Amygdala (tissue), 56 donors: ENCODE measurements around the gene LRMDA.
"Not testable (repeated sequence)": the region's sequence is repeated elsewhere in the genome, so short reads cannot be mapped to it uniquely, and the experiment has no call there.

ENCODE experiments used
- DNase-seq, 56 donors: peaks; one replicate each; lab custom pipeline; 2025; lab: John Stamatoyannopoulos, UW

The LRMDA gene

GRCh38 chr10:75753621-75754020, 322.2 kb downstream of the LRMDA start:
- DNase-seq, result no peak

DNA sequence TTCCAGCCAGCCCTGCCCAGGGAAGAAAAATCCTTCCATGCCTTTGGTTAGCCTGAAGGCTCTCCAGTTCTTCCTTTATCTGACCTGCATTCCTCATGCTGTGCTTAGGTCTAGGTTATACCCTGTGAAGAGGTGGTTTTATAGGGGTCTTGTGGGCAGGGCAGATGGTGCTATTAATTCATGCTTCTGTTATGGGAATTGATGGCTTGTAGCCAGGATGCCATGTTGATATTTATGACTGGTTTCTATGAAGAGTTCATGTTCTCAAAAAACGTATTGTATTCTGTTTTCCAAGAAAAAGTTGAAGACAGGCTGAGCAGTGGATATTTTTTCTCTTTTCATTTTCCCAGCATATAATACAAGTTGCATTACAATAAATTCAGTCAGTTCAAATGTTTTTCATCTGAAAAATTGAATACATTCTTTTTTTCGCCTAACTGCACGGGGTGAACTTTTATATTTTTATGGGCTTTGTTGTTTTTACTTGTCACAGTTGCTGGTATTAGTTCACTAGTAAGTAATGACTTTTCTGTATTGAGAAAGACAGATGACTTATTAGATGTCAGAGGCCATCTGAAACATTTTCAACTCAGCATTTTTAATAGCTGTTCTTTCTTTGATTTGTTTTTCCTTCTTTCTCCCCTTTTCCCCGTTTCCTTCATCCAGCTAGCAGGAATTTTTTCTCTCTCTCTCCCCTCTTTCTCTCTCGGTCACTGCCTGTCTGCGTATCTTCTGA, 322.8 kb downstream of the LRMDA start:
- no peak for DNase-seq

DNA sequence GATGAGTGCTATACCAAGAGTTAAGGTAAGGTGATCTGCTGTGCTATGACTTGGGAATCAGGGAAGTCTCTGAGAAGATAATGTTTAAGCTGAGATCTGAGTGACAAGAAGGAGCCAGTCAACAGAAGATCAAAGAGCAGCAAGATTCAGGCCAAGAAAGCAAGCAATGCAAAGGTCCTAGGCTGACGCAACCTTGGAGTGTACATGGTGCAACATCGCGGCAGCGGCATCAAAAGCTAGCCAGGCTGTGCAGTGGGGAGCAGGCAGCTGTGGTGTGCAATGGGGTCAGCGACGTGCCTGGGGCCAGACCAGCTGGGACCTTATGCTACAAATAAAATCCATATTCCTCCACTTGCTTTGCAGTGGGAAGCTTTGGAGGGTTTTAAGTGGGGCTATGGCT, 324.1 kb downstream of the LRMDA start:
- DNase-seq, result no peak

GRCh38 chr10:75761289-75761688, 329.9 kb downstream of the LRMDA start:
- DNase-seq, result no peak

DNA sequence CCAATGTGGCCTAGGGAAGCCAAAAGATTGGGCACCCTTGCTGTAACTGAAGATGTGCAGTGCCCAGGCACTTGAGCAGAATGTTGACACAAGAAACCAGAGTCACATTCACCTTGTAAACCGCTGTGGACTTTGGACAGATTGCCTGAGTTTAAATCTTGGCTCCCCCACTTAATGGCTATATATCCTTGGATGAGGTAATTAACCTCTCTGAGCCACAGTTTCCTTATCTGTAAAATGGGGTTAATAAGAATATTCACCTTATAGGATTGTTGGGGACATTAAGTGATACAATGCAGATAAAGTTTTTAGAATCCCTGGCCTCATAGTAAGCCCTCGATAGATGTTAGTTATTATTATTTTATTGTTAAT, 331.0 kb downstream of the LRMDA start:
- DNase-seq, result no peak

DNA sequence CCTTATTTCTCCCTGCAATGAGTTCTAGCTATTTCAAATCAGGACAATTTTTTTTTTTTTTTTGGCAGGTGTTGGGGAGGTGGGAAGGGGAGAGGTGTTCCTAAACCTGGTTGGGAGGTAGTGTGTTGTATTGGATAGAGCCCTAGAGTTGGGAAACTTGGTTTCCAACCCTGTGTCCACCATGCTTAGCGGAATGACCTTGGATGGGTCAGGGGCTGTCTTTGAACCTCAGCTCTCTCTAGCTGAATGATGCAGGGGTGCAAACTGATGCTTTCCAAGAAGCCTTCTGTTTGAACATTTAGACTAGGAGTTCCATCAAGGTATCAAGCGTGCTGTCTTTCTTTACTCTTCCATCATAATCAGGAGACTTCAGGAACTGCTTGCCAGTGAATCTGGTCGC, 332.2 kb downstream of the LRMDA start:
- no peak for DNase-seq

DNA sequence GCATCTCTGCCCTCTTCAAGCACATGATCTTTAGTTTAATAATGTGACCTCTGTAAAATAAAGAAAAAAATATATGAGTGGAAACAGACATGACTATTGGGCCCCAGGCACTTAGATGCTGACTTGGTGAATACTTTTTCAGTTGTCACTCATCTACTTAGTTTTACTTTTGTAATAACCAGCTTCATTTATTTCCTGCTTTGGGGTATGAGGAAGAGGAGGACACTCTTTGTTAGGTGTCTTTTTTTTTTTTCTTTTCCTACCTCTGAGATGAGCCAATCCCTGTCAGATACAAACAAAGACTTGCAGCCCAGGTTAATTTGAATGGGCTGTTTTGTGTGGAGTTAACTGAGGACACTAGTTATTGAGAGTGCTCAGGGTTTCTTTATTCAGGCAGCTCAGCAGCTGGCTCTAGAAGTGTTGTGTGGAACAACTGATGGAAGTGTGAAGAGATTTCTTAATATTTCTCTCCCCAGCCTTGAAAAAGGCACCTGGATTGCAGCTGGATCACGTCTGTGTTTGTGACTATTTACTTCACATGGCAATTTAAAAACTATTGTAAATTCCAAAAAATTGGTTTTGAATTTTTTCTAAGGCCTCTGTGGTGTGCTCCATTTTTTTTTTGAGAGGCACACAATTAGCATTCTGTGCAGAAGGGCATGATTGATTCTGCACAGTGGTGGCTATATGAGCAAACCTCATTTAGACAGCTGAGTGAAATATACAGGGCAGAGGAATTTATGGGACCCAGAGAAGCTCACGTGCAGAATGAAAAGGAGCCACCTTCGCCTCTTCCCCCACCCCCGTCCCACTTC, 333.8 kb downstream of the LRMDA start:
- no peak for DNase-seq

GRCh38 chr10:75765789-75766096, 334.3 kb downstream of the LRMDA start:
- no peak for DNase-seq

GRCh38 chr10:75766106-75766505, 334.7 kb downstream of the LRMDA start:
- DNase-seq, result no peak

- DNase-seq, result not testable (repeated sequence)
Measured at GRCh38 chr10:75766752-75767151, 335.3 kb downstream of the LRMDA start.

- DNase-seq, result no peak
Measured at GRCh38 chr10:75770626-75771081, 339.2 kb downstream of the LRMDA start.

GRCh38 chr10:75771606-75772005, 340.2 kb downstream of the LRMDA start:
- DNase-seq, result no peak

- DNase-seq, result no peak
Measured at GRCh38 chr10:75772153-75772887, 340.9 kb downstream of the LRMDA start.

- DNase-seq, result no peak
Measured at GRCh38 chr10:75773231-75773780, 341.9 kb downstream of the LRMDA start.

DNA sequence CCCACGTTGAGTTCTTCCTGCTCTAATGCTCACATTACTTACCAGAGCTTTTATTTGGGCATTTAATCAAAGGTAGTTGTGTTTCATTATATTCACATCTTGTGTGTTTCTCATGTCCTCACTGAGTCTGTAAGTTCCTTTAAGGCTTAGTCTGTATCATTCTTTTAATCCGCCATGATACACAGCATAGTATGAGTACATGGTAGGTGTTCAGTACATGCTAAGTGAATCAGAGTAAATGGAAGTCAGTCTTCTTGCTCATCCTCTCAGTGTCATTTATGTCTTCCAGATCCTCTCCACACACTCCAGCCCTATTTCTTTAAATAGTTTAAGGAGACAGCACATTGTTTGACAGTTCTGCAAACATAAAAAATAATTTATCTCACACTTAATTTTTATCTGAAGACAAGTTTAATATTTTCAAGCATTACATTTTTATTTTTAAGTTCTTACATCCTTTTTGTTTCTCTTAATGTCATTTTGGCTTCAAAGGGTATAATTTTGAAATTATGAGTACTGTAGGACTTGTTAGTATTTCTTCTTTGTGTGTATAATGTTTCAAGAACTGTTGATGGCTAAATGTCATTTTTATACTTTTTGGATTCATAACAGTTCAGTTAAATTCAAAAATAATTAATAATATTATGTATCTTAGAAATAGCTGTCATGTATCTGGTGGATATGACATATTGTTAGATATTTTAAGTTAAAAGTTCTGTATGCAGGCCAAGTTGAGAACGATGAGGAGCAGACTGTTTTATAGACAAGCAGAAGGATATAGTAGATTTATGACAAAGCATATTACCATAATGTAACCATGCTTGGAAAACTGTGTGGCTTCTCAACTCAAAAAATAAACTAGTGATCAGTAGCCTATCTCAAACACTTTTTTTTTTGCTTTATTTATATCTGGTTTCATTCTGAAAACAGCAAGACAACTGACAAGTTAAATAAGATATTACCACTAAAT, 342.7 kb downstream of the LRMDA start:
- DNase-seq, result no peak

- DNase-seq, result no peak
Measured at GRCh38 chr10:75774783-75775490, 343.5 kb downstream of the LRMDA start.

- no peak for DNase-seq
Measured at GRCh38 chr10:75776738-75777504, 345.5 kb downstream of the LRMDA start.

GRCh38 chr10:75778665-75779064, 347.2 kb downstream of the LRMDA start:
- DNase-seq, result no peak

DNA sequence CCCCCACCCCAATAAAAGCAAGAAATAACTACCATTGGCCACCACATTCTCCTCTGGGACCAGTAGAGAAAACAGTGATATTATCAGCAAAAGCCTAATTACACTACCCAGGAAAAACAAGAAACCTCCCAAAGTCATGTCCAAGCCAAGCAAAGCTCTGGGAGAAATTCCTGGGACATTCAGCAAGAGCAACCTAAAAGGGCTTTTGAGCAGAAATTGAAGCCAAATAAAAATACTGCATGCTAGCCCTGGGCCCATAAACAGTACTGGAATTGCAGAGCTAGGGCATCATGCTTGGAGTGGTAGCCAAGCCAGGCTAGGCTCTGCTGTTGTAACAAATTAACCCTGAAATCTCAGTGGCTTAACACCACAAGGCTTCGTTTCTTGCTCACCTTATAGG, 347.9 kb downstream of the LRMDA start:
- DNase-seq, result no peak
